GM23248 (cell line): Measurements from ENCODE around the gene IDH3B. TPM values are rescaled to one million over a fixed set of nuclear protein-coding genes. Genes with fewer than 3 reads are reported as not detected.

Experiments
- DNase-seq: peaks from one replicate; pipeline ENCODE4 v3.0.0-alpha.2; 2015
- H2AFZ ChIP-seq: fragments of 200-600 bp; sonication (generic); 2 replicates; pipeline ENCODE4 v1.6.1; 2016; ENCODE audit warnings: antibody characterized with exemption
- H3F3A ChIP-seq: fragments of 200-600 bp; sonication (generic); 2 replicates; pipeline ENCODE4 v1.6.1; 2016; ENCODE audit warnings: mild to moderate bottlenecking, antibody characterized with exemption, mixed run types; ENCODE audit not compliant: insufficient read depth
- H3K27ac ChIP-seq: fragments of 200-600 bp; sonication (generic); 2 replicates; pipeline ENCODE4 v1.5.1; 2016; ENCODE audit warnings: mild to moderate bottlenecking
- H3K27me3 ChIP-seq: fragments of 200-600 bp; sonication (generic); replicated peaks from 2 replicates; pipeline ENCODE4 v1.6.1; 2016; ENCODE audit warnings: mild to moderate bottlenecking; ENCODE audit not compliant: insufficient read depth
- H3K36me3 ChIP-seq: fragments of 200-600 bp; sonication (generic); 2 replicates; pipeline ENCODE4 v1.6.1; 2016; ENCODE audit warnings: low read depth, mild to moderate bottlenecking
- H3K4me1 ChIP-seq: fragments of 200-600 bp; sonication (generic); 2 replicates; pipeline ENCODE4 v1.6.1; 2016; ENCODE audit warnings: mild to moderate bottlenecking; ENCODE audit not compliant: insufficient read depth
- H3K4me2 ChIP-seq: fragments of 200-600 bp; sonication (generic); one replicate; pipeline ENCODE4 v1.6.1; 2016; ENCODE audit warnings: mild to moderate bottlenecking; ENCODE audit not compliant: unreplicated experiment
- H3K4me3 ChIP-seq: fragments of 200-600 bp; sonication (generic); 2 replicates; pipeline ENCODE4 v1.5.1; 2016; ENCODE audit warnings: mild to moderate bottlenecking
- H3K79me2 ChIP-seq: fragments of 200-600 bp; sonication (generic); 2 replicates; pipeline ENCODE4 v1.6.1; 2016; ENCODE audit warnings: mild to moderate bottlenecking; ENCODE audit not compliant: insufficient read depth
- H3K9ac ChIP-seq: fragments of 200-600 bp; sonication (generic); 2 replicates; pipeline ENCODE4 v1.6.1; 2016; ENCODE audit warnings: mild to moderate bottlenecking
- H3K9me2 ChIP-seq: fragments of 200-600 bp; sonication (generic); 2 replicates; pipeline ENCODE4 v1.6.1; 2016; ENCODE audit warnings: mixed run types, mild to moderate bottlenecking, moderate library complexity; ENCODE audit not compliant: insufficient read depth
- H3K9me3 ChIP-seq: fragments of 200-600 bp; sonication (generic); one replicate; pipeline ENCODE4 v1.6.1; 2017; ENCODE audit warnings: low read depth
- H4K20me1 ChIP-seq: fragments of 200-600 bp; sonication (generic); 2 replicates; pipeline ENCODE4 v1.6.0; 2016; ENCODE audit not compliant: insufficient read depth
- EZH2 ChIP-seq: fragments of 200-600 bp; sonication (generic); IDR thresholded peaks from 2 replicates; pipeline ENCODE4 v1.6.1; 2018; ENCODE audit warnings: antibody characterized with exemption, mild to moderate bottlenecking; ENCODE audit not compliant: insufficient read depth, poor library complexity, severe bottlenecking
- EZH2phosphoT487 ChIP-seq: fragments of 200-600 bp; sonication (generic); IDR thresholded peaks from 2 replicates; pipeline ENCODE4 v1.6.1; 2018; ENCODE audit warnings: antibody characterized with exemption, moderate library complexity, mild to moderate bottlenecking, low read depth; ENCODE audit not compliant: insufficient read depth
- WGBS, 2 experiments: methylation state at CpG; one replicate each; pipeline ENCODE4 v1.1.6; 2015 to 2017; ENCODE audit warnings: low lambda C conversion rate in 2 of 2, low coverage in 1 of 2; ENCODE audit errors: missing lambda C conversion rate in 2 of 2; 5-methylcytosine and 5-hydroxymethylcytosine counted together
- in situ Hi-C: fragments of 300-500 bp; cut with MboI; formaldehyde crosslinking; loops from 2 replicates; pipeline ENCODE4 v1.15.0; 2020
- polyA plus RNA-seq: library from polyadenylated mRNA; unstranded; fragments of >200 nt; fragmentation: Nextera tagmentation; extraction: Ambion mirVana; gene quantifications from 2 replicates; pipeline ENCODE4 v1.2.1, GENCODE V29; 2016
- total RNA-seq: library from RNA; depleted of rRNA; stranded (reverse); fragments of >200 nt; shearing (Covaris generic); gene quantifications from 2 replicates; pipeline ENCODE4 v1.2.3, GENCODE V29; 2014

IDH3B gene
- total and polyA plus RNA-seq, 2 experiments from 2014 or later, result 76.3 to 79.5 TPM

GRCh38 chr20:2653556-2654383, 10.2 kb downstream of the IDH3B start:
- TF ChIP-seq EZH2 (no peak), EZH2phosphoT487 (no peak)
- Histone ChIP-seq H3K27ac (peak overlapping the region; percentile 37), H2AFZ (no peak overlapping the region), H3K79me2 (peaks cover 69% of the 10 kb centered on the region), H3K9me3 (no peaks in the 10 kb centered on the region), H3K36me3 (peaks cover 39% of the 10 kb centered on the region), H3K27me3 (no peaks in the 10 kb centered on the region), H3K9ac (peak overlapping the region; percentile 90), H4K20me1 (no peaks in the 10 kb centered on the region), H3F3A (peaks cover 55% of the 10 kb centered on the region), H3K4me2 (peak overlapping the region; percentile 98), H3K9me2 (no peaks in the 10 kb centered on the region), H3K4me3 (peak overlapping the region; percentile 89), H3K4me1 (peaks cover 4% of the 10 kb centered on the region; the same call in 1 of the 2 replicates)
- no peak for DNase-seq
- whole genome bisulfite sequencing, 2 experiments, result 28 to 38% methylated on average over 24 of the region's 24 CpGs
- in situ Hi-C loops, result no loop called here

- peak; percentile 63 for DNase-seq
- 1% methylated on average over 47 to 48 of the region's 56 CpGs for WGBS, 2 experiments
Observed at GRCh38 chr20:2652724-2653555, 11.1 kb downstream of the IDH3B start.

GRCh38 chr20:2651772-2652723, 12.0 kb downstream of the IDH3B start, which contains the start of gene NOP56:
Gene NOP56, plus strand, starts transcription at chr20:2652632. Its CDS starts 29 bp downstream, at chr20:2652661.
- no peak for TF ChIP-seq EZH2phosphoT487
- TF ChIP-seq EZH2, result no peak
- Histone ChIP-seq H3K79me2 (peaks cover 62% of the 10 kb centered on the region), H3K27me3 (no peaks in the 10 kb centered on the region), H3K9ac (peak within 1 kb of the TSS; percentile 90), H4K20me1 (no peaks in the 10 kb centered on the region), H2AFZ (peak within 1 kb of the TSS; percentile 88), H3K9me3 (no peaks in the 10 kb centered on the region), H3K9me2 (no peaks in the 10 kb centered on the region), H3K27ac (peak within 1 kb of the TSS; percentile 83), H3K4me3 (peak within 1 kb of the TSS; percentile 89), H3K4me1 (peaks cover 4% of the 10 kb centered on the region; the same call in 1 of the 2 replicates), H3F3A (peaks cover 43% of the 10 kb centered on the region), H3K4me2 (peak within 1 kb of the TSS; percentile 98), H3K36me3 (peaks cover 30% of the 10 kb centered on the region)
- in situ Hi-C loops, result no loop called here
- peak; percentile 93 for DNase-seq
- WGBS, 2 experiments, result 1% methylated on average over 64 to 68 of the region's 101 CpGs

More at GRCh38 chr20:2652724-2653555, 11.1 kb downstream of the IDH3B start:
- H3K9ac ChIP-seq, result peak overlapping the region; percentile 90
- peaks cover 4% of the 10 kb centered on the region; the same call in 1 of the 2 replicates for H3K4me1 ChIP-seq
- peak overlapping the region; percentile 98 for H3K4me2 ChIP-seq
- H3K4me3 ChIP-seq, result peak overlapping the region; percentile 89
- no peaks in the 10 kb centered on the region for H4K20me1 ChIP-seq
- H3F3A ChIP-seq, result peaks cover 49% of the 10 kb centered on the region
- in situ Hi-C loops, result no loop called here
- H3K9me2 ChIP-seq, result no peaks in the 10 kb centered on the region
- peaks cover 39% of the 10 kb centered on the region for H3K36me3 ChIP-seq
- no peaks in the 10 kb centered on the region for H3K9me3 ChIP-seq
- no peak for TF ChIP-seq EZH2
- TF ChIP-seq EZH2phosphoT487, result no peak
- H2AFZ ChIP-seq, result peak overlapping the region; percentile 72
- peaks cover 69% of the 10 kb centered on the region for H3K79me2 ChIP-seq
- H3K27me3 ChIP-seq, result no peaks in the 10 kb centered on the region
- peak overlapping the region; percentile 37 for H3K27ac ChIP-seq
